GM19043 (cell line): ENCODE results near the gene SMS.

Experiments
- ATAC-seq: cut with Tn5 transposase; IDR thresholded peaks from one replicate; pipeline ENCODE4 v1.9.1; 2021; ENCODE audit warnings: low read depth; ENCODE audit not compliant: unreplicated experiment

SMS gene

GRCh38 chrX:21975242-21975641 is 34.7 kb downstream of the SMS start:
- ATAC-seq, result no peak

GRCh38 chrX:21975812-21976211 is 35.3 kb downstream of the SMS start:
- ATAC-seq, result no peak

DNA sequence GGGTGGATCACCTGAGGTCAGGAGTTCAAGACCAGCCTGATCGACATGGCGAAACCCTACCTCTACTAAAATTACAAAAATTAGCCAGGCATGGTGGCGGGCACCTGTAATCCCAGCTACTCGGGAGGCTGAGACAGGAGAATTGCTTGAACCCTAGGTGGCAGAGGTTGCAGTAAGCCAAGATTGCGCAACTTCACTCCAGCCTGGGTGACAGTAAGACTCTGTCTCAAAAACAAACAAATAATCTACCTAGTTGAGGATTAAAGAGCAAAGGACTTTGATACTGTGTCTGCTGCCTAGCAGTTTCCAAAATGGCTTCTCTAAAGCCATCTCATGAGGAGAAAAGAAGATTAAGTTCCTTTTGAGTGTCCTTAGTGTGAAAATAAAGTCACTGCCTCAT is 37.8 kb downstream of the SMS start:
- ATAC-seq, result no peak

DNA sequence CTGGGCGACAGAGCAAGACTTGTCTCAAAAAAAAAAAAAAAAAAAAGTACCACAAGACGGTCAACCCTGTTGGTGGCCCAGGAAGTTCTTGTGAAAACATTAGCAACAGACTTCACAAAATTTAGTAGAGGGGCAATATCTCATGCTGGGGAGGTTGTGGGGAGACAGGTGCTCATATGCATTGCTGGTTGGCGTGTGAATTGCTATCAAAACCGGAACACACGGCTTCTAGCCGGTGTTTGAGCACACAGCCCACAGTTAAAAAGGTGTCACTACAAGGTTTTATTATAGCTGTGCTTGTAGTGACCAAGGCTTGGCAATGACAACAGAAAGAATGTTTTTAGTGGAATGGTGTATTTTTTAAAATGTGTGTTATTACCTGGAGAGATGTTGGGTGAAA is 41.8 kb downstream of the SMS start:
- ATAC-seq, result no peak

GRCh38 chrX:21985332-21985777 is 44.8 kb downstream of the SMS start:
- peak; percentile 70 for ATAC-seq

- ATAC-seq, result no peak
Observed at GRCh38 chrX:21986596-21986995, 46.1 kb downstream of the SMS start.

DNA sequence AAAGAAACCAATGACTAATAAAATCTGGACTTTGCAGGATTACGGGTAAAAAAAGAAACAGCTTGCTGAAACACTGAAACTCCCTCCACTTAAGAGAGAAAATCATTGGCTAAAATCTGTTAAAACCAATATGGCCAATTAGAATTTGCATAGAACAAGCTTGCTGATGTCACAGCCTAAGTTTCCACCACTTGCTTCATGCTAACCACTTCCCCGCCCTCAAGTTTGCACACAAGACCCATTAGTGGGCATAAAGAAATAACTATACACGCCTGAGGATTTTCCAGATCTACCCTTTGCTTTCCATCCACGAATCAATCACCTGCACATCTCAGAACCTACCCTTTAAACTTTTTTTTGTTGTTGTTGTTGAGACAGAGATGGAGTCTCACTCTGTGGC is 48.9 kb downstream of the SMS start:
- ATAC-seq, result peak; percentile 32

GRCh38 chrX:21990832-21991231 is 50.3 kb downstream of the SMS start:
- ATAC-seq, result no peak

GRCh38 chrX:21991504-21991903 is 51.0 kb downstream of the SMS start:
- ATAC-seq, result no peak

DNA sequence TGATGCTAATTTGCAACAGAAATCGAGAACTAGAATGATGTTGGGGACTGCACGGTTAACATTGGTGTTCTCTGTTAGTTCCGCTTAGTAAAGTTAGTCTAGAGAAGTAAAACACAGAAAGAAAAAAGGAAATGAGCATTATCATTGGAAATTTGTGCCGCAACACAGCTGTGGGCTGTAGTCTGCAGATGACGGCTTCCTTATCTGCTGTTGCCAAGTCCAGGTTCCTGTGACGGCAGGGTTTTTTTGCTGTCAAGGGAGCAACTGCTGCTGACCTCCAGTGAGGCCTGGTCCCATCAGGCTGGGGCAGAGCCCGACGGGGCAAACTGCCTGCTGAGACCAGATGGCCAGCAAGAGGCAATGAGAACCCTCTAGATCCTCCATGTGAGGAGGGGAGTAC is 52.8 kb downstream of the SMS start:
- ATAC-seq, result peak; percentile 86

- no peak for ATAC-seq
Observed at GRCh38 chrX:21996872-21997455, 56.5 kb downstream of the SMS start.

- no peak for ATAC-seq
Observed at GRCh38 chrX:21998037-21998436, 57.5 kb downstream of the SMS start.

- no peak for ATAC-seq
Observed at GRCh38 chrX:22004866-22005265, 64.4 kb downstream of the SMS start.

- no peak for ATAC-seq
Observed at GRCh38 chrX:22012051-22012450, 71.5 kb downstream of the SMS start.

DNA sequence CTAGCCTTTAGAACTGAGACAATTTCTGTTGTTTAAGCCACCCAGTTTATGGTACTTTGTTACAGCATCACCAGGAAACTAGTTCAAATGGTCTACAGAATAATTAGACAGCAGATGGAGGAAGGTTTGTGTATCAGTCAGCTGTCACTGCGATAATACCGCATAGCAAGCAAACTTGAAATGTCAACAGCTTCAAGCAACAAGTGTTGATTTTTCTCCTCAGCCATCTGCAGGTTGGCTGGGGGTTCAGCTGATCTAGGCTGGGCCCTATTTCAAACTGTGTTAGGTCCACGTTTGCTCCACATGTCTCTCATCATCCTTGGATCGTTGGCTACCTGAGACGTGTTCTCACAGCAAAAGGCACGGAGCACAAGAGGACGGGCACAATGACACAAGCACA is 72.4 kb downstream of the SMS start:
- no peak for ATAC-seq

GRCh38 chrX:22015139-22015750 is 74.7 kb downstream of the SMS start:
- no peak for ATAC-seq

DNA sequence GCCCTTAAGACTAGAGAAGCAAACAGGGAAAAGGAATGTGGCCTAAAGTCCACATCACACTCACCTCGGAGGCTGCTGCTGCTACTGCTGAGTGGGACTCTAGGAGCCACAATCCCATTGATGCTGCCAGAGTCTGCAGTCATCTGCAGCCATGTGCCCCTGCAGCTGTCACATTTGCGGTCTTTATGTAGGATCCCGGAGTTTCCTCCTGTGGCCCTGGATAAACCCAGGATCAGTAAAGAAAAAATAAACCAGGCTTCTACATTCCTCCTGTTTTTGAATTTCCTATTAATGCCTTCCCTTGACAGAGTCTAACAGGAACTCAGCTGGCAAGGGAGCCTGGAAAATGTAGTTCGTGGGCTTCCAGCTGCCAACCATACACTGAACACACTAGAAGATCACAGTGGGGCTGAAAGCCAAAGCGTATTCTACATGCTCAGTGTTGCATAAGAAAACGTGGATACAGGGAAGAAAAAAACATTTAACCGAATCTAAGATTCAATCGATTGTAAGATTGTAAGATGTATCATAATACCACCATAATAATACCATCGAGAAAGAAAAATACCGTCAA is 81.3 kb downstream of the SMS start:
- no peak for ATAC-seq

DNA sequence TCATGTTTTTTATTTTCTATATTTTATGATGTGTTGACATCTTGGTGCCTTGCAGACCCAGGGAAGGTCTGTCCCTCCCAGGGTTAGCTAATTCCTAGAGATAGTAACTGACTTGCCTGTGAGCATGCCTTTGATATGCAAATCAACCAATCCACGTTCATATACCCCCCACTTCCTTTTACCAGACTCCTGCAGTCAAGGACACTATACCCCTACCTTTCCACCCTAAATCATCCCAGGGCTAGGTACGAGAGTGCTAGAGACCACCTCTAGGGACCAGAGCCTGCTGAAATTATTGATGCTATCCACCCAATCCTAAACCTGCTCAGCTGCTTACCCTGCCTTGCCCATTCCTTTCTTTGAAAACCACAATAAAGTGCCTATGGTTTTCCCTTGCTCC is 84.1 kb downstream of the SMS start:
- ATAC-seq, result no peak

DNA sequence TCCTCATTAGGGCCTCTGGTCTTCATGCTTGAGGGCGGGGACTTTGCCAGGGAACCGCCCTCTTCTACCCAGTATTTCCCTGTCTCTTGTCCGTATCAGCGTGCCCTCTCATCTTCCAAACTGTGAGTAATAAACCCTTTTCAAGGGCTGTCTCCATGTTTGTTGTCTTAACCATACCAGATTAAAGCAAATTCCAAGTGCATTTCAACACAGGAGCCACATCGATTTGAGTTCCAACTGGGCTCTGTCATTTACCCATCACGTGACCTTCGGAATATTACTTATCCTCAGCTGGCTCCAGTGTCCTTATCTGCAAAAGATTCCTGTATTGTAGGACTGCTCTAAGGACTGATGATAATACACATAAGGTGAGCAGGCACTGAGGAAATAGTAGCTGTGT is 85.2 kb downstream of the SMS start:
- no peak for ATAC-seq

DNA sequence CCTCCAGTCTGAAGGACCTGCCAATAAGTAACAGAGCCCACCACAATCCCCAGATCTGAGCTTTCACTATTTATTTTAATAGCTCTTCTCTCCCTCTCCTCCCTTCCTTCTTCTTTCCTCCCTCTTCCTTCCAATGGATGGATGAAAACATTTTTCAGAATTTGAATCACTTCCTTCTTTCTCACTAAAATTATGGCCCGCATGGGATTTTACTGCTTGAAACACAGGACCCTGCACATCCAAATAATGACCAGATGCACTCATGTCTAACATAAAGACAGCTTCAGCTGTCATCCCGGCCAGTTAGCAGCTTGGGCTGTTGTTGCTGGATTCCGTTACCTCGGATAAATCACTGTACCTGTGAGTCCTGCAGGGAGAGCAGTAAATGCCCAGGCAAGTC is 86.2 kb downstream of the SMS start:
- ATAC-seq, result no peak

DNA sequence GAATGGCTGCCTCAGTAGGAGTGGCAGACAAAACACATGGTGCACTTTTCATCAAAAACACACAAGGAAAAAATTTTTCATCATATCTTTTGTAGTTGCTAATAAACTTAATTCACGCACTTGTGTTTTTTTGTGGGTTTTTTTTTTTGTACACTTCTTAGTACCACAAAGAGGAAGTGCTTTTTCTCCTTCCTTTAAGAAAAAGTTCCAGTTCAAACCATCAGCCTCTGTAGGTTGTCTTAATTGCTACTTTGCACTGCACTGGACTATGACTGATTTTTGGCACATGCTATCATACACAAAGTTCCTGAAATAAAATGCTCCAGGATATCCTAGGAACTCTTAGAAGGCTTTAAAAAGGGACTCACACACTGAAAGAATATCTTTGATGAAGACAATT is 91.6 kb downstream of the SMS start, which contains the start of gene PHEX:
Gene PHEX, plus strand, starts transcription at position 242 of the 400 bp plus-strand sequence. CDS start 681 bp downstream, outside the sequence.
- no peak for ATAC-seq

DNA sequence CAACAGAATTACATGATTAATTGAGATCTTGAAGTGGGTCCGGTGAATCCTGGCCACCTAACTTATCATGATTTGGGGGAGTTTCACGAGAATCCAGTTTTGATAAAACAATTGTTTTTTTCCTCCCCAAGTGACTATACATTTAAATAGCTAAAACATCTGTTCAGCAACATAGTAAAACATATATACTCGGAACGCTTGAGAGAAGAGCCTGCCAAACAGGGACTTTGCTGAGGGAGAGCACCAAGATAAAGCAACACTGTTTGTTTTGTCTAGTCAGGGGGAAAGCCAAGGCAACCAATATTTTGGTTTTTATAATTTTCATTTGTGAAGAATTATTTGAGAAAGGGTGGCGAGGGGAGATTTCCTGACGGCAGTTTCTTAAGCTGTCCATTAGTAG is 92.0 kb downstream of the SMS start:
- ATAC-seq, result no peak
